HG03135 (cell line): Measurements from ENCODE around the gene MAGI1.
"Not testable (repeated sequence)": the region's sequence is repeated elsewhere in the genome, so short reads cannot be mapped to it uniquely, and the experiment has no call there.

Experiments
- ATAC-seq: cut with Tn5 transposase; IDR thresholded peaks from one replicate; pipeline ENCODE4 v1.9.1; 2021; ENCODE audit warnings: mild to moderate bottlenecking, moderate library complexity; ENCODE audit not compliant: unreplicated experiment

The MAGI1 gene

GRCh38 chr3:65516998-65517397 lies 521.7 kb downstream of the MAGI1 start:
- ATAC-seq: no peak

GRCh38 chr3:65514317-65514716 lies 524.4 kb downstream of the MAGI1 start:
- not testable (repeated sequence) for ATAC-seq

DNA sequence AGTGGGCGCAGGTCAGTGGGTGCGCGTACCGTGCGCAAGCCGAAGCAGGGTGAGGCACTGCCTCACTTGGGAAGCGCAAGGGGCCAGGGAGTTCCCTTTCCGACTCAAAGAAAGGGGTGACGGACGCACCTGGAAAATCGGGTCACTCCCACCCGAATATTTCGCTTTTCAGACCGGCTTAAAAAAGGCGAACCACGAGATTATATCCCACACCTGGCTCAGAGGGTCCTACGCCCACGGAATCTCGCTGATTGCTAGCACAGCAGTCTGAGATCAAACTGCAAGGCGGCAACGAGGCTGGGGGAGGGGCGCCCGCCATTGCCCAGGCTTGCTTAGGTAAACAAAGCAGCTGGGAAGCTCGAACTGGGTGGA lies 529.3 kb downstream of the MAGI1 start:
- ATAC-seq: not testable (repeated sequence)

GRCh38 chr3:65508750-65509422 lies 529.8 kb downstream of the MAGI1 start:
- no peak for ATAC-seq

DNA sequence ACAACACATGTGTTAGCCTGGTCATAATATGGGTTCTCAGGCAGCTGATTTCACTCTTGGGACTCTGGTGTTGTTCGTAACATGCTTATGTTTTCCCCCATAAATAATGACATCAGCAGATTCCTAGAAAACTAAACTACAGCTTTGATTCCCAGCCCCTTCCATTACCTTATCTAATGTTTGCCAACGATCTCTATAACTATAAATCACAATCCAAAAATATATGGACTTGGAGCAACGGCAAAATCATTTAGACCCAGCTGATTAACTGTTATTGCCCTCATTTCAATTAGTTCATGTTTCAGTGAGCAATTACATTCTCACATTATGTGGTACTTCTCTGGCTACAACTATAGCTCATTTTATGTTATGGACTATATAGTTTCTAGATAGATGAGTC lies 531.3 kb downstream of the MAGI1 start:
- no peak for ATAC-seq

DNA sequence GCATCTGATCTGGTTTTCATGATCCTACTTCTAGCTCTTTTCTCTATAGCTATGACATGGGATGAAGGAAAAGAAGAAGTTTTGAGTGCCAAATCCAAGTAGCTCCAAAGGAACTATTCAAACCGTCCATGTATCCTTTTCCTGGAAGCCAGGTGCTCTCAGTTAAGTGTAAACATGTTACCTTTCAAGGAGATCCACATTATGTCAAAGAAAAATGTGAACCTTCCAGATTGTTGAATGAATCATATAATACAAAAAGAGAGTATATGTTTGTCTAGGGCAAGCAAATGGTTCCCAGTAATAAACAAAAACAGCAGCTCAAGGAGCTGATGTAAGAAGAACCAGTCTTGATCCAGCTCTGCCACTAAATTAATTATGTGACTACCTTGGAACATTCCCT lies 534.9 kb downstream of the MAGI1 start:
- no peak for ATAC-seq

GRCh38 chr3:65502526-65502925 lies 536.2 kb downstream of the MAGI1 start:
- ATAC-seq: no peak

GRCh38 chr3:65500398-65501306 lies 538.1 kb downstream of the MAGI1 start:
- ATAC-seq: no peak

- no peak for ATAC-seq
Observed at GRCh38 chr3:65497846-65498245, 540.9 kb downstream of the MAGI1 start.

- no peak for ATAC-seq
Observed at GRCh38 chr3:65497236-65497635, 541.5 kb downstream of the MAGI1 start.

GRCh38 chr3:65493938-65494337 lies 544.8 kb downstream of the MAGI1 start:
- no peak for ATAC-seq

GRCh38 chr3:65493371-65493882 lies 545.3 kb downstream of the MAGI1 start:
- ATAC-seq: no peak

DNA sequence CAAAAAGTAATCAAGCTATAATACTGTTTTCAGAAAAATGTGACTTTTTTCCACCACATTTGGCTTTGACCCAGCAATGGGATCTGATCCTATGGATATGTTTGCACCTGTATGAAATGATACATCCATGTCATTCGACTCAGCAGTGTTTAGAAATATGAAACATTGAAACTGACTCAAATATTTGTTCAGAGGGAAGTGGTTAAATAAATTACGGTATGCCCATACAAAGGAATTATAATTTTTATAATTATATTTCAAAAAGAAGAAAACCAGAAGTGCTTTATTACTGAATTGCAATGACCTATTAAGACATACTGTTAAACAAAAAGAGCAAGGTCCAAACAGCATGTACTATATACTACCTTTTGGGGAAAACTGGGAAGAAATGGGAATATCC lies 546.5 kb downstream of the MAGI1 start:
- no peak for ATAC-seq

DNA sequence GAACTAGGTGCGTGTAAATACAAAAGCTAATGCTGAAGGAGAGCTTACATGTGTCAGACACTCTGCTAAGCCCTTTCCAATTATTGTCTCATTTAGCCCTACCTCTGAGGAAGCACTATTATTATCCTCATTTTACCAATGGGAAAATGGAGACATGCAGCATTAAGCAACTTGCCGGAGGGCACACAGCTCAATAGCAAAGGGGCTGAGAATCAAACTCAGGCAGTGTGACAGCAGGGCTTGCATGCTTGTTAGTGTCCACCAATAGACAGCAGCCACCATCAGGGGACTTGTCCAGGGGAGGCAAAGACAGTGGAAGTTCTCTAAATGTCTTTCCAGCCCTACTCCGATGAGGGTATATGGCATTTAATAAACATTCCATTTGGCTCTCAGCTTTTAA lies 548.6 kb downstream of the MAGI1 start:
- ATAC-seq: no peak

DNA sequence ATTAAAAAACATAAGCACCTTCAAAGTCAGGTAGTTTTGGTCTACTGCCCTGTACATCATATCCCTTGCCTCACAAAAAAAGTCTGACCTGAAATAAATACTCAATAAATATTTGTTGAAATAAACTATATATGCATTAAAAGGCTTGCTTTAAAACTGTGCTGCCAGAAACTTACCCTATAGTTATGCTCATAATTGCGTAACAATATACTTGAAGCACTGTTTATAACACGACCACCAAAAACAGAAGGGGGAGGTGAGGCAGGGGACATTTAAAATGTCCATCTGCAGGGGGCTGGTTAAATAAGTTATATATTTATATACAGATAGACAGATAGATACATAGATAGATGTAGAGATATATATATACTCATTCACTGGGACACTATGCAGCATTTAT lies 549.5 kb downstream of the MAGI1 start:
- no peak for ATAC-seq

GRCh38 chr3:65485826-65486469 lies 552.8 kb downstream of the MAGI1 start:
- ATAC-seq: no peak

GRCh38 chr3:65484964-65485363 lies 553.8 kb downstream of the MAGI1 start:
- no peak for ATAC-seq

DNA sequence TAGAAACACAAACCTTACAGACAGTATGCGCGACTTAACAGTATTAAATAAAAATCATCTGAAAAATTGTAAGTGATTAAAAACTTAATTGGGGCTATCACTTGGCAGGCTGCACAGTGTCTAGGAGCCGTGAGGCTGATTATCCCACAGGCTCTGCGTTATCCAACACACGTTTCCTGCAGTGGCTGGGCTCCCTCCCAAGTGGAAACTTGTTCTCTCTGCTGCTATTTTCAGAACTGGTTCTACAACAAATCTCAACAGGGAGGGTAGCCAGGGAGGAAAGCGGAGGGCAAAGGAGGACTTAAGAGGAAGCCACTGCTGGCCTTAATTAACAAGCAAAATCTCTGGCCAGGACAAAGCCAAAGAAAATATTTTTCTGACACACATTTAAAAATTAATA lies 555.2 kb downstream of the MAGI1 start:
- ATAC-seq: no peak

- ATAC-seq: no peak
Observed at GRCh38 chr3:65483011-65483410, 555.7 kb downstream of the MAGI1 start.

- ATAC-seq: no peak
Observed at GRCh38 chr3:65481085-65481484, 557.6 kb downstream of the MAGI1 start.

DNA sequence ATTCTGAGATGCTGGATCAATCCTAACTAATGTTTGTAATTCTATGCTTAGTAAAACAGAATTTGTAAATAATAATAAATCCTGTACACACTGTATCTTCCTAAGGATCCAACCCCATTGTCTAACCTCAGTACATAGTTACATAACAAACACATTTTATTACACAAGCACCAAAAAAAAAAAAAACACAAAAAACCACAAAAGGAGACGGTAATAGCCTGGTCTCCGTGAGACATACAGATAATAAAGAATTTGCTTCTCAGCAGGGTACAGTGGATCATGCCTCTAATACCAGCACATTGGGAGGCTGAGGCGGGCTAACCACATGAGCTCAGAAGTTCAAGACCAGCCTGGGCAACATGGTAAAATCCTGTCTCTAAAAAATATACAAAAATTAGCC lies 558.7 kb downstream of the MAGI1 start:
- ATAC-seq: no peak
